Hippocampal formation (tissue), 2 donors: ENCODE data around the gene CDK8.

ENCODE experiments used
- DNase-seq, 2 donors: peaks; one replicate each; lab custom pipeline; 2025; lab: John Stamatoyannopoulos, UW

CDK8 gene

DNA sequence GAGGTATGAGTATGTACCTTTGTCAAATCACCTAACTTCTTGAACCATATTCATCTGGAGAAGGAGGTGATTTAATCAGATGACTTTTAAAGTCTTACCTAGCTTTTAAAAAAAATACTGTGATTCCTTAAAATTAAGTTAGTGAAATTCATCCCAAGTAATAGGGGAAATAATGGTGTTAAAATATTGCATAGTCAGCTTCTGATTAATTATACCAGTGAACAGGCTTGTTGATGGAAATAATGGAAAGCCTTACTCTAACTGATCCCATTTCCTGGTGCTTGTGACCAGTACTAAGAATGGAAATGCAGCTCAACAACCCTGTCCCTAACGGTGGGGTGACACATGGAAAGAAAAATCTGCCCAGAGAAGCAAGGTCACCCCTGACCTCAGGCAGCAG, 130.7 kb downstream of the CDK8 start:
- DNase-seq = no peak

DNA sequence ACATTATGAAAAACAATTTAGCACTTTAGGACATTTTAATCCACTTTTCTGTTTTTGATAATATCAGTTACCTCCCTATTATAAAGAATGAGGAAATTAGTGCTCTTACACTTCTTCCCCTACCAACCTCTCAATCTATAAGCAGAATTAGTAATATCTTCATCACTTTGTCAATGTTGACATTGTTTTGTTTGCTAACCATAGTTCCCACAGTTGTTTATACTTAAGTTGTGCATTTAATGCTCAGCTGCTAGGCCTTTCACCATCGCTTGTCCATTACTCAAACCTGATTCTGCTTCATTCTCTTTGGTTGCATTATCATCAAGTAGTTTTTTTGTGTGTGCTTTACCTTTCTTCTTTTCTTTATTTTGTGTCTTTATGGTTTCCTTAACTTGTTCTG, 132.1 kb downstream of the CDK8 start:
- no peak for DNase-seq

DNA sequence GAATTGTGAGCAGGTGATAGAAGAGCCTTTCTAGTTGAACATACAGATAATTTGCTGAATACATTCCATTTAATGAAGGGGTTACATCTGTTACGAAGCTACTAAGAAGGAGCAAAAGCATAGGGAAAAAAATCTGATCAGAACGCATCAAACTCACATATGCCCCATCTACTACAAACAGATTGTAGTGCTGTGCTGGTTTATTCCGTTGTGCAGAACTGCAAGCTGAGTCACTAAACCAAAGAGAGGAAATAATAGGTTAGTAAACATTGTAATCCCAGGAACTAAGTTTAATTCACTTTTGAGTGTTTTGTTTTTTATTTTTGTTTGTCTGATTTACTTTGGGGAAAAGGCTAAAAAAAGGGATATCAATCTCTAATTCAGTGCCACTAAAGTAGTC, 136.3 kb downstream of the CDK8 start:
- DNase-seq = no peak

DNA sequence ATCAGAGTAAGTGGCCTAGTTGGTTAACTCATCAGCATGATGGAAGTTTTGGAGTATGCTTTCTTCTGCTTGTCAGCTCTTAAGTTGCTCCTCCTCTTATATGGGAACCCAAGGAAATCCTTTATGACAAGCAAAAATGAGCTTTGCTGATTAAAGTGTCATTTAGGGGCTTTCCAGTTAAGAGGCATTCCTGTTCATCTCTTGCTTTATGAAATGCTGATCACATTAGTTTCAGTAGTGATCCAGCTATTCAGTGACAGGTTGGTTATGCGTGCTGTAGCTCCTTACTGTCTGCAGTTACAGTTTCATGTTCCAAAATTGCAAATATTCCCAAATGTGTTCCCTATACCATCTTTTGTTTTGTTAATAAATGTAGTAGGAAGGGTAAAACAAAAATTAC, 146.6 kb downstream of the CDK8 start:
- no peak for DNase-seq

DNA sequence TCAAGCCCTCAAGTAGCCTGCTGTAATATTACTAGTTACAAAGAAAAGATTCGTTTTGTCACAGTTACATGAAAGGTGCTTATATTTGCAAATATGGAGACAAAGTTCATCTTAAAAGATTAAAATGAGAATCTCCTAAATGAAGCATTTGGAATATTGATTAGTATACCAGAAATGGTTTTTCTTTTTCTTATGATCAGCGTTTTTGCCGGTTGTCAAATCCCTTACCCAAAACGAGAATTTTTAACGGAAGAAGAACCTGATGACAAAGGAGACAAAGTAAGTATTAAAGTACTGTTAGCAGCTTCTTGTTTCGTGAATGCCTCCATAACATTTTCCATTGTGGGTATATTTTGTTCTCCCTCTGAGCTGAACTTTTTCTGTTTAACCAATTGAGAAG, 147.1 kb downstream of the CDK8 start:
- DNase-seq = no peak

DNA sequence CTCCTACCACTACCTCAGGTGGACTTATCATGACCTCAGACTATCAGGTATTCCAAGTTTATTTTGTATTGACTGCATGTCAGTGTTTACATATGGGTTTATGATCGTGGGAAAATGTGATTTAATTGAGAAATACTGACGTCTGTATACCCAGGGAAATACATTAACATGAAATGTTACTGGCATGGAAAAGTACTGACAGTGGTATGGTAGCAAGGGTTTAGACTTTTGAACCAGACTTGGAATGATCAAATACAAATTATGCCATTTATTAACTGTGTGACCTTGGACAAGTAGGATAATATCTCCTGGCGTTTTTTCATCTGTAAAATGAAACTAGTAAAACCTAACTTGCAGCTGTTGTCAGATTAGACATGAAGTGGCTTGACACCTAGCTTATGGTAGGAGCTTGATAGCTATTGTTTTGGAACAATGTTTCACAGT, 147.7 kb downstream of the CDK8 start:
- no peak for DNase-seq

DNA sequence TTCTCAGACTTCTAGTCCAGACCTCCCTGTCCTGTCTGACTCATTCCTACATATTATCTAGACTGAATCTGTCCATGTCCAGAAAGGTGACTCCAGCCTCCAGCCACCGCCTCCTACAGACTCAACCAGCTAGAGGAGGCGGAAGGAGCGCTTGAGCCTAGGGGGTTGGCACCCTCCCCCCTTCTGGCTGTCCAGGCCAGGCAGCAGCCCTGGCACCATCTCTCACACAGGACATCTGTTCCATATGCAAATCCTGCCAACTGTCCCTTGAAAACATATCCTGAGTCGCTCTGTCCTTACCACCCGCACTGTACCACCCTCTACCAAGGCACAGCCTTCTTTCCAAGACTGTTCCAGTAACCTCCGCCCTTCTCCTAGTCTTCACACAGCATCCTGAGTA, 152.9 kb downstream of the CDK8 start:
- DNase-seq = no peak

DNA sequence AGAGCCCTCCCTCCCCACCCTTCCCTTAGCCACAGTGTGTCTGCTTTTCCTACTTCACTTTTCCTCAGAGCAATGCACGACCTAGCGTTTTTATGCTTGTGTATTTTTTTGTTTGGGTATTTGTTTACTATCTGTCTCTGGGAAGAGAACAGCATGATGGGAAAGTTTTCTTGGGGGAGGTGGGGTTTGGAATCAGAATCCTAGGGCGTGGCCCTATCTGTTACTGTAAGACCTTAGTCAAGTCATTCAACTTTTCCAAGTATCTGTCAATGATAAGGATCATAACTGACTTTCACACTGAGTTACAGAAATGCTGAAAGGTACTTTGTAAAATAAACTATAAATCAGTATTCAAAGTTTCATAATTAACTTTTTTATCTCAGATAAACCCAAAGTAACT, 157.3 kb downstream of the CDK8 start:
- no peak for DNase-seq

DNA sequence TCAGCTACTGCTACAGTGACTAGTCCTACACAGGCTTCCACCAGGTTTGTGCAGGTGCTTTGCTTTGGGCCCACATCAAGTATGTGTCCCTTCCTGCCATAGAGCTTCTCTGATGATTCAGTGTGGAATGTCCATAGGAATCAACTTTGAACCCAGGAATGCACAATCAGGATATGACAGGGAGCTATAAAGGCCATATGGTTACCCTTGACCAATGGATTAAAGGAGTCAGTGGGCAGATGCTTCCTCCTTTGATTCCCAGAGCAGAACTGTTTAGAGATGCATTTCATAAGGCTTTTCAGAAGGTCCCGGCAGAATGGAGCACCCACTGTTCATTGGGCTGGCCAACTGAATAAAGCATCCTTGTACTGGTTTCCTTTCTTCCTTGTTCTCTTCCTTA, 158.3 kb downstream of the CDK8 start:
- DNase-seq = no peak

DNA sequence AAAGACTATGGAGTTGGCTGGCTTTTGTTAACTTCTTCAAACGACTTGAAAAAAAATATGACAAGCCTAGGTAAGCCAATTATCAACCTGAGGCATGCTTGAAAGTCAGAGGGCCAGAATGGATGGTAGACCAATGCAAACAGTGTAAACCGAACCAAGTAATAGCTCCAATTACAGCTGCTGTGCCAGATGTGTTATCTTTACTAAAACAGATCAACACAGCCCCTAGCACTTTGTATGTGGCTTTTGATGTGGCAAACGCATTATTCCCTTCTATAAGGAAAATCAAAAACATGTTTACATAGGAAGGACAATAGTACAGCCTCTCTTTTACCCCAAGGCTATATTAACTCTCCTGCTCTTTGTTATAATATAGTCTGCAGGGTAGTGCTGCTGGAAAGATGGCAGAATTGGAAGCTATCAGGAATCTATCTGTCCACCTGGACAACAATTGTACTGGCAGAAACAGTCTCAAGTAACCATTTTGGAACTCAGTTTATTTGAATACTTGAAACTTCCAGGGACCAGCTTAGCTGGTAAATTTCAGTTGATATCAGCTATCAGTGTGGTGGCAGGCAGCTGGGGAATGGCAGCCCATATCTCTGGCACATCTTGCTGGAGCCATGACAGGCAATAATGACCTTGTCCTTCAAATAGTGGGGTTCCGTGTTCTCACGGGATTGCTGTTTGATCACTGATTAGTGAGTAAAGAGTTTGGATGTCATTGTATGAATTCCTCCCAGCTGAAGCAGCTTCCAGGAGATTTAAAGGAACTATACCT, 159.2 kb downstream of the CDK8 start:
- DNase-seq = no peak

DNA sequence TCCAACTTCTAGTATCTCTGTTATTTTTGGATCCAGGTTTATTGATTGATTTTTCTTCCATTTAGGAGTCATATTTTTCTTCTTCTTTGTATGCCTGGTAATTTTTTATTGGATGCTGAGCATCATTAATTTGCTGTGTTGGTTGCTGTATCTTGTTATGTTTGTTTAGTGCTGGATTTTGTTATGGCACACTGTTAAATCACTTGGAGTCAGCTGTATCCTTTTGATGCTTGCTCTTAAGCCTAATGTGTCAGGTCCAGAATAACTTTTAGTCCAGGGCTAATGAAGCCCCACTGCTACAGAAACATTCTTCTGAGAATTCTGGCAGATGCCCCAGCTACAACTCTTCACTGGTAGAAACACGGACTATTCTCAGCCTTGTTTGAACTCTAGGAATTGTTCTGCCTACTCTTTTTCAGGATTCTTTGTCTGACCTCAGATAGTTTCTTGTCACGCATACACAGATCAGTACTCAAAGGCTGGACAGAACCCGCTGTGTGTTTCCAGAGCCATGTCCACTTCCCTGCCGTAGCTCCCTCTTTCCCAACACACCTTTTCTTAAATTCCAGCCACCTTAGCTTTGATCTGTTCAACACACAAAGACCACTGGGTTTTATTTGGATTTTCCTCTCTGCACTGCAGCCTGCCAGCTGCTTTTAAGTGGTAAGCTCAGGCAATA, 166.5 kb downstream of the CDK8 start:
- no peak for DNase-seq

DNA sequence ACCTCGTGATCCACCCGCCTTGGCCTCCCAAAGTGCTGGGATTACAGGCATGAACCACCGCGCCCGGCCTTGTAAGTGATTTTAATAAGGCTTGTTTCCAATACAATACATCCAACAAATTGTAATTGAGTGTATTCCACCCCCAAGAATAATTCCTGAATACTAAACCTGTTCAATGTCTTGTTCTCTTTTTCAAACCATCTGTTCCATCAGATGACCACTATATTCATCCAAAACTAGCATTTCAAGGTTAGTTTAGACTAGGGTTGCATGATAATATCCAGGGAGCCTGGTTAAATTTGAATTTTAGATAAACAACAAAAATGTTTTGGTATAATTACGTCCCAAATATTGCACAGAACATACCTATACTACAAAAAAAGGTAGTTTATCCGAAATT, 168.1 kb downstream of the CDK8 start:
- DNase-seq = no peak

DNA sequence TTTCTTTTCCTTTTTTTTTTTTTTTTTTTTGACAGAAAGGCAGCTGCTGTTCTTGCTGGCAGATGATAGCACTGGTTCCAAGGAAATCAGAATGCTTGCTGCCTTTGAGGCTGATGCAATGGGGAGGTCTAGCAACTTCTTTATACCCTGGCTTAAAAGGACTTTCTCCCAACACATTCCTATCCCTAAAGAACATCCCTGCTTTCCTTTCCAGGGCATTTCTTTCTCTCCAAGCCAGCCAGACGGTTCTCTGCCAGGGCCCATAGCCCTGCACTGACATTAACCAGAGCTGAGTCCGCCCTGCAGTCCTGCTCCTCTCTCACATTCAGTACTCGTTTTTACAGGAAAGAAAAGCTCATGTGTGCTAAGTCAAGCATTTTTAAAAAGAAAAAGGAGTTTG, 169.7 kb downstream of the CDK8 start:
- no peak for DNase-seq

DNA sequence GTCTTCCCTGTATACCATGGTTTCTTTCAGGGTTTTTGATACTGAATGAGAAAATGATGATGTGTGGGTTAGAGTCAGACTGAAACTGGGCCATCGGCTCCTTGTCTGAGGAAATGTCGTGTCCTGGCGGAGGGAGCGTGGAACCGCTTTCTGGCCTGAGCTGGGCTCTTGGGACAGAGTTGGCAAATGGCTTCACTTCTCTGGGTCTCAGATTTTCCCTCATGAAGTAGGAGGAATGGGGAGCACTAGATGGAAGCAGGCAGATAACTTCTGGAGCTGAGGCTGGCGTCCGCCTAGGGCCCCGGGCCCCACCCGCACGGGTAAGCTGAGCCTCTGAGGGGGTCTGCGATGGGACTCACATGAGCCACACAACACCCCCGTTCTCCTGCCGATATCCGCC, 170.3 kb downstream of the CDK8 start:
- DNase-seq = no peak

DNA sequence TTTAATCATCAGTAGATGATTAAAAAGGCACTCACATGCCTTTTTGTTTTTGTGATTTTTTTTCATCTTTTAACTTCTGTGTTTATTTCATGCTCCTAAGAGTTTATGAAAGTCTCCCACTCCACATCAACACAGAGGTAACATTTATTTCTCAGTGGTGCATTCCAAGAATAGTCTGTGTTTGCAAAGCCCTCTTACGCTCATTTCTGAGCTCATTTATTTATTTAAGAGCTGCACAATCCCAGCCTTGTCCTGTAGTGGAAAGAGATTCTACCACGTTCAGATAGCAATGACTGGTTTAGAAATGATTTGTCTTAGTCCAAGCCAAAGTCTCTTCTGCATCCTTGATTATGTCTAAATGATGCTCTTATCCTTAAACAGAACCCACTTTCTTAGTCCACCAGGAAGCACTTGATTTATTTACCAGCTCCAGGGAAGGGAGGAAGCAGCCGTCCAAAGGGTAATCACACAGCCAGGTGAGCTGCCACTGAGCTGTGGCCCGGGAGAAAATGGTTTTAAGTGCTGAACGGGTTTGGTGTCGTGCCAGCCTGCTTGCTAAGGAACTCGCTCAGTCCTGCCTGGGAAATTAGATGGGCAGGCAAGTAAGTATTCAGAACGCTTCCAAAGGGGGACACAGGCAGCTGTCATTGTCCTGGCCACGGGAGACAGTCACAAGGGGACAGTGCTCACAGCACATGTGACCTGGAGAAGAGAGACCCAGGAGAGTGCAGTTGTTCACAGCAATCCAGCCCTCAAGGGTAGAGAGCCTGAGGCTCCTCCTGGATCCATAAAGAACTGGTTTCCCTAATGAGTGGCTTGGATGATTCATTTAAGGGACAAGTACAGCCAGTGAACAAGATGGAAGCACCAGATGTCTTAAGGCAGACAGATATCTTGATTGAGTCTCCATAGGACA, 171.8 kb downstream of the CDK8 start:
- no peak for DNase-seq

DNA sequence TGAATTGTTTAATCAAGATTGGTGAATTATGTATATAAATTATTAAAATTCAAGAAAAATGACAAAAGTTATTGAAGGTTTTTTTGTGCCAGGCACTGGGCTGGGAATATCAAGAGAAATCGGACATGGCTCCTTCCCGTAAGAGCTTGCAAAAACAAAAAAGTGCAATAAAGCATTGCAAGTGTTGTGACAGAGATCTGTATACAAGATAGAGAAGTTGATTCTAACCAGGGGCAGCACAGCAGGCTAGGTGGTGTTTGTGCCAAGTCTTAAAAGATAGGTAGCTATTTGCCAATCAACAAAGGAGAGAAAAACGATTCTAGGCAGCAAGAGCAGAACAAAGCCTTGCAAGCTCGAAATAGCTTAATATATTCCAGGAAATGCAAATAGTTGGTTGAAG, 179.8 kb downstream of the CDK8 start:
- no peak for DNase-seq

DNA sequence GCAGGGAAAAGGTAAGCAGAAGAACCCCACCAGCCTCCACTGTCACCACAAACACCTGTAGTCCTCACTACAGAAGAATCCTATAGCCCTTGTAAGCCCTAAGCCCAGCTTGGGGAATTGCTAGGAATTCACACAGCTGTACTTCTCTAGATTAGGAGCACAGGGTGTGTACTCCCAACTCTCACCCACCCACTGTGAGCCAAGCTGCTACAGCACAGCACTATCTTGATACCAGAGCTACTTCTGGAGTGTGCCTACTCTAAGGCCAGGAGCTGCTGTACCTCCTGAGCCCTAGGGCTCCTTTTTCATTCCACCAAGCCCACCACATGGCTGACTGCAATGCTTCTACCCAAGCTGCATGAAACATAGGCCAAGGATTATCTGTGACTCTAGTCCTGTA, 181.2 kb downstream of the CDK8 start:
- DNase-seq = no peak

DNA sequence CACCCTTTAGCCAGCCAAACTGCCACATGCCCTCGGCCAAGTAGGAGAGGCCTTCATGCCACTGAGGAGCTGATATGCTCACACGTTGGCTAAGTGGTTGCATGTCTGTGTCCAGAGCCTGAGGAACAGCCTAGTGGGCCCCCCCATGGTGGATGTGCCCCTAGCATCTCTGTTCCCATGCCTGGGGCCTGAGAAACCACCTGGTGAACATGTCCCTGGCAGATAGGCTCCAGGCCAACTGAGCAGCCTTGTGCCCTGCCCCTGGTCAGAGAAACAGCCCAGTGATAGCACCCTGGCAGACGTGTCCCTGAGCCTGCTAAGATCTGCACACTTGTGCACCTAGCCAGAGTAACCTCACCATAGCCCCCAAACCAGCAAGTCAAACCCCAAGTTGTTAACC, 181.7 kb downstream of the CDK8 start:
- no peak for DNase-seq

DNA sequence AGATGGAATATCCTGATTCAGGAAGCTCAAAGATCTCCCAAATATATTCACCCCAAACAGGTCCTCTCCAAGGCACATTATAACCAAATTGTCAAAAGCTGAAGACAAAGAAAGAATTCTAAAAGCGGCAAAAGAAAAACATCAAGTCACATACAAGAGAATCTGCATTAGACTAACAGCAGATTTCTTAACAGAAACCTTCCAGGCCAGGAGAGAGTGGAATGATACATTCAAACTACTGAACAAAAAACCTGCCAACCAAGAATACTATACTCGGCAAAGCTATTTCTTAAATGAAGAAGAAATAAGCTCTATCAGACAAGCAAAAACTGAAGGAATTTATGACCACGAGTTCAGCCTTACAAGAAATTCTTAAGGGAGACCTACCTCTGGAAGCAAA, 183.0 kb downstream of the CDK8 start:
- DNase-seq = no peak

DNA sequence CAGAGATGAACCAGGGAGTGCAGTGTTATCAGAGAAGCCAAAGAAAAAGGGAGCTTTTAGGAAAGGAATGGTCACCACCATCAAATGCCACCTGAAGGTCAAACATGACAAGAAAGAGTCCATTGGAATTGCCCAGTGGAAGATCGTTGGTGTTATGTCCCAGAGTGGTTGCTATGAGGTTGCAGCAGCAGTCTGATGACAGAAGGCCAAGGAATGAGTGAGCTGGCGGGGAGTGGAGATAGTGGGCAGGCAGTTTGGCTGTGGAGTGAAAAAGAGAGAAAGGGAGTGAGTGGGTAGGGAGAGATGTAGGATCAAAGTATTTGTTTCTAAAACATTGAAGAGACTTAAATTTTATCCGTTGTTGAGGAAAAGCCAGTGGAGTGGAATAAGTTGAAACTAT, 186.2 kb downstream of the CDK8 start:
- DNase-seq = no peak

DNA sequence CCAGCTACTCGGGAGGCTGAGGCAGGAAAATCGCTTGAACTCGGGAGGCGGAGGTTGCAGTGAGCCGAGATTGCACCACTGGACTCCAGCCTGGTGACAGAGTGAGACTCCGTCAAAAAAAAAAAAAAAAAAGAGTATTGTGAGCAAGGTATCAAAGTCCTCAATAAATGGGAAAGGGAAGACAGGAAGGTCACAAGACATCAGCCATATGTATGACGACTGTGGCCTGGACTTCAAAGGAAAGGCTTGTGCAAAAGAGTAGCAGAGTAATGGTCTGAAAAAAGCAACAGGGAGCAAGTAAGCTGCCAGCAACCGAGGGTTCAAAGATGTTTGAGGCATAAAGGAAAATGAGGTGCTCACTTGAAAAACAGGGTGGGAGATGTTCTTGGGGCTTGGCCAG, 187.5 kb downstream of the CDK8 start:
- no peak for DNase-seq

DNA sequence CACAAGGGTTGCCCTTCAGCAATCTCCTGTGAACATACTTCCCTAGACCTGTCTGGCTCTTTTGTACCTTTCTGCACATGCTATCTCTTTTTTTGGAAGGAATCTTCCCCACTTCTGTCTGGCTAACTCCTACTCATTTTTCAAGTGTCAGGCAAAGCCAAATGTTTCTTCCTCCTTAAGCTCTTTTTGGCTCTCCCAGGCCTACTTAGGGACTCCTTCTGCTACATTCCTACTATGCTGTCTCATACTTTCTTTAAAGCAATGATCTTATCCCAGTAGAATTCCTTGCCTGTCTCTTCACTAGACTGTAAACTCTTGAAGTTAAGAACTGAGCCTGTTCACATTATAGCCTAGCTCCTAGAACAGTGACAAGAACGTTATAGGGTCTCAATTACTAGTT, 188.6 kb downstream of the CDK8 start:
- peak in 1 of 2 donors; percentile 34 for DNase-seq

DNA sequence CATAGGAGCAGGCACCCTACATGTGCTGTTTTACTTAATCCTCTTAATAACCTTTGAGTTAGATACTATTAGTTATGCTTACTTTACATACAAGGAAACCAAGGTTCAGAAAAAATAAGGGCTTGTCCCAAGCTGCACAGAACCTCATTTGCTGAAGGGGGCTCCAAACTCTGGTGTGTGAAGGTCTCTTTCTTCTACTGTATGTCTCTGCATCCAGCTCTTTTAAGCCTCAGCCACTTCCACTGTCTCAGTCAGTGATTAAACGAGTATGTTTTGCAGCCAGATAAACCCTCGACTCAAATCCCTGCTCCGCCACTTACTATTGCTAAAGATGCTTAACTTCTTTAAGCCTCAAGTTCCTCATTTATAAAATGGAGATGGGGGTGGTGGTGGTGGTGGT, 191.2 kb downstream of the CDK8 start:
- DNase-seq = no peak
